GM18907 (cell line): ENCODE data around the gene TEPSIN.
A peak's percentile ranks its signal among the peaks of the same experiment; 100 is the strongest.

Source experiments
- ATAC-seq: cut with Tn5 transposase; IDR thresholded peaks from one replicate; pipeline ENCODE4 v1.9.1; 2021; ENCODE audit warnings: mild to moderate bottlenecking, moderate library complexity; ENCODE audit not compliant: unreplicated experiment

TEPSIN gene

GRCh38 chr17:81250286-81251093, 11.6 kb upstream of the TEPSIN start:
- no peak for ATAC-seq

- no peak for ATAC-seq
Measured at GRCh38 chr17:81249223-81250040, 10.6 kb upstream of the TEPSIN start.

- ATAC-seq, result no peak
Measured at GRCh38 chr17:81248649-81249048, 9.8 kb upstream of the TEPSIN start.

GRCh38 chr17:81247339-81247990, 8.6 kb upstream of the TEPSIN start:
- no peak for ATAC-seq

- no peak for ATAC-seq
Measured at GRCh38 chr17:81246679-81247338, 8.0 kb upstream of the TEPSIN start.

GRCh38 chr17:81246343-81246670, 7.5 kb upstream of the TEPSIN start:
- ATAC-seq, result no peak

GRCh38 chr17:81245665-81246342, 6.9 kb upstream of the TEPSIN start:
- ATAC-seq, result no peak

GRCh38 chr17:81245024-81245664, 6.3 kb upstream of the TEPSIN start:
- no peak for ATAC-seq

GRCh38 chr17:81244358-81245023, 5.6 kb upstream of the TEPSIN start:
- no peak for ATAC-seq

- no peak for ATAC-seq
Measured at GRCh38 chr17:81243333-81243664, 4.4 kb upstream of the TEPSIN start.

GRCh38 chr17:81242421-81243332, 3.8 kb upstream of the TEPSIN start:
- no peak for ATAC-seq

- ATAC-seq, result no peak
Measured at GRCh38 chr17:81241648-81242420, 3.0 kb upstream of the TEPSIN start.

GRCh38 chr17:81241203-81241602, 2.3 kb upstream of the TEPSIN start:
- ATAC-seq, result no peak

- ATAC-seq, result no peak
Measured at GRCh38 chr17:81240761-81241160, 1.9 kb upstream of the TEPSIN start.

- peak; percentile 10 for ATAC-seq
Measured at GRCh38 chr17:81239714-81240555, 1.1 kb upstream of the TEPSIN start.

GRCh38 chr17:81238490-81238814, 403 bp downstream of the TEPSIN start:
- peak; percentile 4 for ATAC-seq
